Measurements from ENCODE around the gene MAP3K8. TPM values are rescaled to one million over a fixed set of nuclear protein-coding genes. Genes with fewer than 3 reads are reported as not detected.

The MAP3K8 gene
- total and polyA plus RNA-seq, 9 of the 15 experiments (the other 6 are each of a cell fraction or from before 2014, with no cell fraction given), result 6.9 to 23.6 (median 13.6) TPM

DNA sequence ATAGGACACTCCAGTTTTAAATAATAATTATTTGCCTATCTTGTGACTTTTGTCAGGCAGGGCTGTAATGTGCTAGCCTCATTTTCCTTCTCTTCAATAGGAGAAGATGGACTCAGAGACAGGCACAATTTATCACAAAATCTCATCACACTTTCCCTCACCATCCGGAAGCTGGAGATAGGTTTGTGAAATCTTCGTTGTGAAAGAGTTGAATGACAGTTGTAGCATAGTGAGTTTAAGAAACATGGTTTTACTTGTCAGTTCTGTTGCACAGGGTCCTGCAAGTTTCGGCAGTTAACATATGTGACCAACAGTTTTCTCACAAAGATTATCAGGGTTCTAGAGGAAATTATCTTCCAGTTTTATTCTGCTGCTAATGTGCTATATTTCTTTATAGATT lies 37.7 kb upstream of the MAP3K8 start (continued):
- TF ChIP-seq RHOXF2B (CRISPR knock-in tag; conservative IDR thresholded peaks at IDR 0.05) (no peak), KDM5B (IDR thresholded peaks at IDR 0.05; ENCODE audit: insufficient replicate concordance, low read depth, low read length) (no peak), DDX20 (tag; IDR thresholded peaks at IDR 0.05; ENCODE audit: low read depth) (no peak), ZNF280B (CRISPR knock-in tag; IDR thresholded peaks at IDR 0.05) (no peak), ETV1 (tag; conservative IDR thresholded peaks at IDR 0.05; ENCODE audit: low read depth) (peak; percentile 70), FOXJ3 (CRISPR knock-in tag; IDR thresholded peaks at IDR 0.05) (no peak)
- TF ChIP-seq, protein P1, sequence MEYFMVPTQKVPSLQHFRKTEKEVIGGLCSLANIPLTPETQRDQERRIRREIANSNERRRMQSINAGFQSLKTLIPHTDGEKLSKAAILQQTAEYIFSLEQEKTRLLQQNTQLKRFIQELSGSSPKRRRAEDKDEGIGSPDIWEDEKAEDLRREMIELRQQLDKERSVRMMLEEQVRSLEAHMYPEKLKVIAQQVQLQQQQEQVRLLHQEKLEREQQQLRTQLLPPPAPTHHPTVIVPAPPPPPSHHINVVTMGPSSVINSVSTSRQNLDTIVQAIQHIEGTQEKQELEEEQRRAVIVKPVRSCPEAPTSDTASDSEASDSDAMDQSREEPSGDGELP (CRISPR knock-in tag; IDR thresholded peaks at IDR 0.05; ENCODE audit: borderline replicate concordance), result no peak

DNA sequence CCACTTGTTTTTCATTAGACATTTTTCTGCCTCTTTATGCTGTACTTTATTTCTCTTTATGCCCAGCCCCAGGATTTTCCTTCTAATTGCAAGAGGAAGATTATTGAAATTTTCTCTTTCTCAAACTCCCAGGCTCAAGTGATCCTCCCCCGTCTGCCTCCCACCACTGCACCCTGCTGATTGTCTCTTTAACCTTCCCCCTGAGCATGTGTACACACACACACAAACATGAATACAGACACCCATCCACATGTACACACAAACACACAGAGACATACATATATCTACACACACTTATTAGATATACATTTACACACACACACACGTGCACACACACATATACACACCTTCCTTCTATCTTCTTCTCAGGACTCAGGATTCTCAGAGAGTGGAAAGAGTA lies 37.3 kb upstream of the MAP3K8 start:
- H4K20me1 ChIP-seq (replicated peaks; ENCODE audit: control insufficient read depth, insufficient read depth, low read length), result no peaks in the 10 kb centered on the region
- H3K27me3 ChIP-seq (ENCODE audit: control insufficient read depth in 2 of 2, insufficient read depth in 2 of 2, low read length in 2 of 2), result no peaks in the 10 kb centered on the region
- H3K9me3 ChIP-seq (replicated peaks; ENCODE audit: control insufficient read depth, insufficient read depth, low read depth, low read length), result no peaks in the 10 kb centered on the region
- H3K9ac ChIP-seq (ENCODE audit: insufficient read depth in 1 of 2, low read depth in 2 of 2, low read length in 2 of 2), result no peak overlapping the region
- no peak for DNase-seq (ENCODE audit: extremely low read depth in 1 of 4, low spot score in 3 of 4)
- no peaks in the 10 kb centered on the region for H3K79me2 ChIP-seq (ENCODE audit: control insufficient read depth, insufficient read depth, low read length)
- no peaks in the 10 kb centered on the region for H3K9me1 ChIP-seq (ENCODE audit: control insufficient read depth, insufficient read depth, low read length)
- no peak overlapping the region for H3K4me2 ChIP-seq (ENCODE audit: insufficient read depth, low read length)
- WGBS (ENCODE audit: insufficient coverage, low coverage, missing lambda C conversion rate), result 0% methylated on average over 2 of the region's 2 CpGs
- intact Hi-C loops (cut with micrococcal nuclease), result no loop called here
- in situ Hi-C loops (cut with MboI), result loop anchor here (10.0 kb wide), 1 partner anchor 138 kb away; no protein-coding TSS in a partner anchor
- ChIA-PET CTCF (ENCODE audit: low intra/inter-chr PET ratio) (interaction anchor here (1.2 kb wide), 1 partner anchor 138 kb away, joined by 3 read pairs; no protein-coding TSS in a partner anchor), POLR2A (interaction anchor here (0.7 to 1.3 kb wide), 3 partner anchors 9 to 157 kb away, joined by 3 to 5 read pairs (median 4); no protein-coding TSS in a partner anchor)
- ATAC-seq, result 0 out of 3 replicates have a peak, but pooled peaks have one; percentile 15
- H2AFZ ChIP-seq (ENCODE audit: low read depth, low read length), result peak overlapping the region; percentile 60
- no peak overlapping the region; the same call in 2 of the 3 replicates for H3K27ac ChIP-seq (ENCODE audit: extremely low read depth, low read depth, low read length)
- peaks cover 10 to 12% of the 10 kb centered on the region in 2 experiments for H3K4me1 ChIP-seq (replicated peaks in 1 of 2; ENCODE audit: control insufficient read depth in 2 of 2, insufficient read depth in 2 of 2, low read length in 2 of 2)
- FAIRE-seq, result peak; percentile 32
- no peaks in the 10 kb centered on the region for H3K36me3 ChIP-seq (ENCODE audit: control insufficient read depth, insufficient read depth, low read length)
- BruUV-seq (replicated peaks), result no TSS peak
- no peak overlapping the region for H3K4me3 ChIP-seq
- peak; percentile 12; the same call in 1 of the 2 replicates for TF ChIP-seq TAL1 (IDR thresholded peaks at IDR 0.05)
- peak; percentile 43; the same call in 1 of the 2 replicates for TF ChIP-seq EGR1 (conservative IDR thresholded peaks at IDR 0.05)
- TF ChIP-seq ZBTB26 (CRISPR knock-in tag; IDR thresholded peaks at IDR 0.05), result peak; percentile 70; the same call in 1 of the 2 replicates
- no peak for TF ChIP-seq RBM15 (IDR thresholded peaks at IDR 0.05; ENCODE audit: insufficient read depth, low read length)
- TF ChIP-seq PRMT5 (CRISPR knock-in tag; IDR thresholded peaks at IDR 0.05), result no peak
